GM18505 (cell line): ENCODE measurements around the gene FAM204A.

Source experiments
- ATAC-seq: cut with Tn5 transposase; IDR thresholded peaks from one replicate; pipeline ENCODE4 v1.9.1; 2021; ENCODE audit not compliant: unreplicated experiment
- POLR2A ChIP-seq: IDR thresholded peaks from 4 replicates; pipeline ENCODE4 v1.6.1; 2011; ENCODE audit warnings: borderline replicate concordance; ENCODE audit not compliant: insufficient read depth, insufficient read length; ENCODE audit errors: extremely low read depth

FAM204A gene

DNA sequence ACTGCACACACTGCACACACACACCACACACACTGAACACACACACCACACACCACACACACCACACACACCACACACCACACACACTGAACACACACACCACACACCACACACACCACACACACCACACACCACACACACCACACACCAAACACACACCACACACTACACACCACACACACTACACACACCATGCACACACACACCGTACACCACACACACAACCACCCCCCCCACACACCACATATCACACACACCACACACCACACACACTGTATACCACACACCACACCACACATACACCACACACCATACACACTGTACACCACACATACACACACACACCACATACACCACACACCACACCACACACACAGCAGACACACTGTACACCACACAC is 59.5 kb downstream of the FAM204A start:
- TF ChIP-seq POLR2A, result no peak
- no peak for ATAC-seq

DNA sequence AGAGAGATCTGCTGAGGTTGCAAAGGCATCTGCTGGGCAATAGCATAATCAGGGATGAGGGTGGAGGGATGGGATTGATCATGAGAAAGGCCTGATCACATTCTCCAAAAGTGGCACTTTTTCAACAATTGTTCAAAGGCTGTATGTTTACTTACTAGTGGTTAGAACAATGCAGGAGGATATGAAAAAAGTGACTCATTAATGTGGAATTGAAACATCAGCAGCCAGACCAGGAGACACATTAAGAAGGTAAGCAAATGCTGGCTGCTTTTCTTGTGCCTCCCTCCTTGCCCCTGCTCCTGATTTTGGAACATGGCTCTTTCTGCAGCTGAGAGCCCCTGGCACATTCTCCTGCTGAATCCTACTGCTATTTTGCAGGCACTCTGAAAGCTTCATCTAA is 63.5 kb downstream of the FAM204A start:
- ATAC-seq, result no peak
- no peak for TF ChIP-seq POLR2A

DNA sequence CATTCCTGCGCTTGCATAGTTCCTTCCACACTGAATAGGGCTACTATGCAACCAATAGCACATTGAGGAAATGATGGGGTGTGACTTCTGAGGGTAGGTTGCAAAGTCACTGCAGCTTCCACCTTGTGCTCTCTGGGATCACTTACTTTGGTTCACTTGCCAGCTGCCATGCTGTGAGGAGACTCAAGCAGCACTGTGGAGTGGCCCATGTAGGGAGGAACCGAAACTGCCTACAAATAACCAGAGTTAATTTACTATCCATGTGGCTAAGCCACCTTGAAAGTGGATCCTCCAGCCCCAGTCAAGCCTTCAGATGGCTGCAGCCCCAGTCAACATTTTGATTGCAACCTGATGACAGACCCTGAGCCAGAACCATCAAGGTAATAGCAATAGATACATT is 64.3 kb downstream of the FAM204A start:
- no peak for TF ChIP-seq POLR2A
- no peak for ATAC-seq

DNA sequence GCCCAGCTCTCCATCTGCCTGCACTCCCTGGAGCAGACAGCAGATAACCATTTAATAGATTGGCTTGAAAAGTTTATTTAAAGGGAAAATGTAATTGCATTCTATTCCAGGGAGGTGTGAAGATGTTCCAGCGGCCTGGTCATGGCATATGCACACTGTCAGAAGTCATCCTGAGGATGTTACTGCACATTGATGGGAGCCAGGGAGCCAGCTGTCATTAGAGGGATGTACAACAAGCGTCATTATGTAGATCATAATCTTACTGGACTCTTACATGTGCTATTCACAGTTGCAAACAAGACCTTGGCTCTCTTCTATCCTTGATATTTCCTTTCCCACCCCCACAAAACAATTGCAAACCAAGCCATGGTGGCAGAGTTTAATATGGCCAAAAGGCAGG is 65.4 kb downstream of the FAM204A start:
- no peak for TF ChIP-seq POLR2A
- ATAC-seq, result no peak

DNA sequence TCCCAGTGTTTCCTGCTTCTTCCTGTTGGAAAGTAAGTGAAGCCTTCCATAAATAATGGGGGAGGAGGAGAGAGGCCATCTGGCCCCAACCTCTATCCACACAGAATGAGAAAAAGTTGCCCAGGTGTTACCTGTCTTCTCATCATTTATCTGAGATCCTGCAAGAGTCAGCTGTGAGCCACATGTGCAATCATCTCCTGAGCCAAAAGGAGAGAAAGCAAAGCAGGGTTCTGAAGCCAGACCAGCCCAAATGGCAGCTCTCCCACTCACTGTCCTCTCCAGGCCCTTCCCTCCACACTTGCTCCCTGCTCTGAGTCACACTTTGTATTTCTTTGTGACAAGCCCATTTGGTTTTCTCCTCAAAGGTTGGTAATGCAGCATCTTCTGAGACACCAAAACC is 65.9 kb downstream of the FAM204A start:
- ATAC-seq, result no peak
- TF ChIP-seq POLR2A, result no peak

DNA sequence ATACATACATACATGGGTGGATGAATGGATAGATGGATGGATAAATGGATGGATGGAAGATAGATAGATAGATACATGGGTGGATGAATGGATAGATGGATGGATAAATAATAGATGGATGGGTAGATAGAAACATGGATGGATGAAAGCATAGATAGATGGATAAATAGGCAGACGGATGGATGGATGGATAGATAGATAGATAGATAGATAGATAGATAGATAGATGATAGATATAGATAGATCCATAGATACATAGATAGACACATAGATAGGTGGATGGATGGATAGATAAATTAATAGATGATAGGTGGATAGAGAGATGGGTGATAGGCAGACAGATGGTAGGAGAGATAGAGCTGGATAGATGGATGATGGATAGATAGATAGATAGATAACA is 68.5 kb downstream of the FAM204A start:
- no peak for TF ChIP-seq POLR2A
- no peak for ATAC-seq

DNA sequence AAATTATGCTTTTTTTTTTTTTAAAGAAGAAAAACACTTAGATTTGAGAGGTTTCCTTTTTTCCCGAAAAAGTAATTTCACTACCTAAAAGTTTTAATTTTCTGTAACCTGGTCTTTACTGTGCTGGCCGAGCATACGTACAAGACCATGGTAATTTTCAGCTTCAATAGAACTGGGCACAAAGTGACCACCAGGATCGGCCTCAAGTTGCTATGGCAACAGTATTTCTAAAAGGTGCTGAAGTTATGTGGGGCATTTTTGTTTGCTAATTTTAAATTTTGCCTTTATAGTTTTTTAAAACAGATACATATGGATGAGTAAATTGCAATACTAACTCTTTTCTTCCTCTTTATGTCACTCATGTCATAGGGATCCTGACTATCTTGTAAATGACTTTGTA is 69.4 kb downstream of the FAM204A start:
- ATAC-seq, result no peak

DNA sequence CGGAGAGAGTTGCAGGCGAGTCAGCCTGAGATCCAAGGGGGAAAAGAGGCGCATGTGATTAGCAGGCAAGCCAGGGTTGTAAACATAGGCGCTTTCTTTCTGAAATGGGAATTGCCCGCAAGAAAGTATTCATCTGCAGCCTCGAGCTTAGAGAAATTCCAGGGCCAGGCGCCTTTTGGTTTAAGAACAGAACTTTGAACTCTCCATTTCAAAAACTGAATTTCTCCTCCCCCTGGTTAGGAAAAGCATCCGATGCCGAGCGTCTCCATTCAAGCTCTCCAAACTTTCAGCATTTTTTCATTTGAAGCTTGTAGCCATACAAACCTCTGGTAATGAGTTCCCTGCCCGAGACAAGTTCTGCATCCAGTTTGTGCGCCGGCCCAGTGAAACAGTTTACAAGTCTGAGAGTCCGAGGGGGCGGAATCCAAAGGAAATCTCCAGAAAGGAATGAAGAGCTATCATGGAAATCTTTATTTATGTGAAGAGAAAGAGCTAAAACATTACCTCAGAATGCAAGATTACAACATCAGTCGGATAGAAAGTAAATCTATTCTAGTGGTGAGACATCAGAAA is 69.9 kb downstream of the FAM204A start:
- TF ChIP-seq POLR2A, result no peak
- no peak for ATAC-seq

More for the DNA sequence above, 69.4 kb downstream of the FAM204A start:
- TF ChIP-seq POLR2A, result no peak

DNA sequence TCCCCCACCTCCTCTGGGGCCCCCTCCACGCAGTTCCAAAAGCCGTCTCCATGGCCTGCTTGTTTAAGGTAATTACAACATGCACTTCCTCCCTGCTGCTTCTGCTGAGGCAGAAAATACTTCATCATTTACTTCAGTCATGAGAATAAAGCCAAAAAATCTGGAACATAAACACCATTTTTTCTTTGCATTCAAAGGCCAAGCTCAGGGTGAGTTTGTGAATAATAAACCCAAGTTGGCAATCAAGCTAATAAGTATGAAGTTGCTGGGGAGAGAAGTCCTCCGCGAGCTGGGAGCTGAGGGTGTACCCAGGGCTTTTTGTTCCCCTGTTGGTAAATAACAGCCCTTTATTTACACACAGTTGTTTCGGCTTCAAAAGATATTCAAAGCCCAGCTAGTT is 70.5 kb downstream of the FAM204A start:
- no peak for TF ChIP-seq POLR2A
- ATAC-seq, result no peak

DNA sequence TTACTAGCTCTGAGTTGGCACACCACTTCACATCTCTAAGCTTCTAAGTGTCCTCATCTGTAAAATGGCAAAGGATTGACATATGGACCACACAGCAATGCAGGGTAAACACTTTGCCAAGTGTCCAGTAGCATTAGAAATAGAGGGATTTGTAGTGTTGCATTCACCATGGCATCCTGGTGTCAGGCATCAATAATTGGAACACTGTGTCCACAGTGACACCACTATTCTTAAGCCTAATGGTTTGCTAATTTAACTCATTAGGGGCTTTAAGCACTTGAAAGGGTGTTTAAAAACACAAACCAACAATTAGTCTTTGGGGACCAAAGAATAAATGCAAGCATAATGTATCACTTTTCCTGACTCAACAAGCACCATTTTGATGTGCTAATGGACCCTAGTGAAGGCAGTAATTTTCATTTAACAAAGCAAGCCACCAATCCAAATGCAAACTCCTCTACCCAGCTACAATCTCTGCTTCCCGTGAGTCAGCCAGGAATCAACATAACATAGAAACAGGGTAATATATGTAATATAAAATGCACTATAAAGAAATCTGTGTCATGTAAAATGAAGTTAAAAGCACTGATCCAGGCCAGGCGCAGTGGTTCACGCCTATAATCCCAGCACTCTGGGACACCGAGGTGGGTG is 75.9 kb downstream of the FAM204A start:
- TF ChIP-seq POLR2A, result no peak
- ATAC-seq, result no peak

DNA sequence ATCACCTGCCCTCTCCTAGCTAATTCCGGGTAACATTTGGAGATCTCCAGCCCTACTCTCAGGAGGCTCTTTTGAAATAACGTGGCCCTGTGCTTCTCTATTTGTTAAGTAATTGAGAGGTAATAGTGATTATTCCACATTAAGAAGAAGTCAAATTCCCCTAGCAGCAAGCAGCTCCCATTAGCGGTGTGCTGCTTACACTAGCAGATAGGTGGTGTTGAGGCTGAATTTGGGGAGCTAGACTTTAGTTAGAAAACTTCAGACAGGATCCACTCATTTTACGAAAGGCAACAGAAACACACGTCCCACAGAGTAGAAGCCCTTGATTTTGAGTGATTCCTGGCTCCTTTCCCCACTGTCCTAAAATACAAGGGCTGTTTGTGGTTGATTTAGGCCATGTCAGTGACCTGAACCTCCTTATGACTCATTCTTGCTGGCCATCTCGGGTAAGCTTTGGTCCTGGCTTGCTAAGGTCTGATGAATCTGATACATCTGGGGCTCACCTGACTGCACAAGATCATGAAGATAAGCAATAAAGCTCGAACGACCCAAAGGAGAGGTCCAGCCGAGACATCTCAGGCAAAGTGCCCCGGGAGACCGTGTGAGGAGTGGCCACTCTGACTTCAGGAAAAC is 77.2 kb downstream of the FAM204A start:
- ATAC-seq, result no peak

DNA sequence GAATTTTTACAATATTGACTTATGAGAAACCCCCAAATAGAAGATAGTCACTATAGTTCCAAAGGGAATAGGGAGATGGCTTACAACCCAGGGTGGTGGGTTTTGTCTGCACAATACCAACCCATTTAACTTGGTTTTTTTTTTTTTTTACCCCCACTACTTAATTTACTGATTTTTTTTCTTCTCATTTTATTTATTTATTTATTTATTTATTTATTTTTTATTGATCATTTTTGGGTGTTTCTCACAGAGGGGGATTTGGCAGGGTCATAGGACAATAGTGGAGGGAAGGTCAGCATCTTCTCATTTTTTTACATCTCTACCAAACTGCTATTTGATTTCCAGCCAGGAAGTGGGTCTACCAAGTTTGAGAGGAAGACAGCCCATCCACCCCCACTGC is 77.9 kb downstream of the FAM204A start:
- TF ChIP-seq POLR2A, result no peak
- ATAC-seq, result no peak

More for the DNA sequence above, 77.2 kb downstream of the FAM204A start:
- no peak for TF ChIP-seq POLR2A

DNA sequence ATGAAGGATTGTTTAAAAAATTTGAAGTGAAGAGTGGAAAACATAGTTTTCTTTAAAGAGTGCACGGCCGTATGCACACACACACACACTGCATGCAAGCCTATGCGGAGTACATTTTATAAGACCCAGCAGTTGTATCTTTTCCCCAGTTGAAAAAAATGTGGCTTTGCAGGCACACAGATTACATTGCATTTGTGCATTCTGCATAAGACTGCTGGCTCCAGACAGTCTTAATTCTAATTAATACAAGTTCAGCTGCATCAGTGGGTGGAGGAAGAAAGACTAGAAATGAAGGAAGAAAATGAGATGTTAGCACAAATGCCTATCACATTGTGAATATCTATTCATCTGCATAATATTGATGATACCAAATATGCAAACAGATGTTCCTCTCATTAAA is 79.6 kb downstream of the FAM204A start:
- no peak for TF ChIP-seq POLR2A
- no peak for ATAC-seq

DNA sequence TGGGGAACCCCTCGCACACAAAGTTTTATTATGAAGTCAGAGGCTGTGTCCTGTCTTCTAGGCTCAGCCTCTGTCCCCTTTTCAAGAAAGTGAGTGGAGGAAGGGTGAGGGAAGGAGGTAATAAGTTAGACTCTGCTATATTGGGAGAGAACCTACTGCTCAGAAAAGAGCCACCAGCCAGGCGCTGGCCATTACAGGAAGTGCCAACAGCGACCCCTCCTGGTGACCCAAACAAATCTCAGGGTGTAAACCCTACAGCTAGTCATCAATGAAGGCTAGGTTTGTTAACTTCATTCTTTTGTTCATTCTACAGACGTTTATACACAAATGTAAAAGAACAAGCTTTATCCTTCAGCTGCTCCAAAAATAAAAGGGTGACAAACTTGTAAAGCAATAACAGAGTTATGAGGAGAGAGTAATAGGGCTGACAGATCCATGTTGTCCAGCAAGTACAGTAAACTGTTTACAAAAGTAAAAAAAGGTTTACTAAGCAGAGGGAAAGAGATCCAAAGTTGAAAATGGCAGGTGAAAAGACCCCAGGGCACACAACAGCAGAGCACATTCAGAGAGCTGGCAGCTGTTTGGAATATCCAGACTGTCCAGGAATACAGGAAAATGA is 82.7 kb downstream of the FAM204A start:
- no peak for TF ChIP-seq POLR2A
- no peak for ATAC-seq

DNA sequence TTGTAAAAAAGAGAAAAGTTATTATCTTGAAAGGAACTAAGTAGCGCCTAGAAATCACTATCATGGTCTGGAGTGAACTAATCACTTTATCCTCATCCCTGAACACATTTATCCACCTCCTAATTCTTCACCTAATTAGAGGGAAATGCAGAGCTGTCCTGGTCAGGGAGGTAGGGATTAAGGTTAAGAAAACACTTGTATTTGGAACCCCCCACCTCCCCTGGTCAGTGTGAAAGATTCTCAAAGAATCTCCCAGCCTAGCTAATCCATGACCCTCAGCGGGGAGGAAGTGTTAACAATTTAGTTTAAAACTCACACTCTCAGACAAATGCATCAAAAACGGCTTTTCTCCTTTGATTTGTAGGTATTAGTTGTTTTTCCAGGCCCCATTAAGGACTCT is 83.8 kb downstream of the FAM204A start:
- no peak for TF ChIP-seq POLR2A
- ATAC-seq, result no peak
